HG02759 (cell line): ENCODE results near the gene CDK13.
"Not testable (repeated sequence)": the region's sequence is repeated elsewhere in the genome, so short reads cannot be mapped to it uniquely, and the experiment has no call there.

Experiments used
- ATAC-seq: cut with Tn5 transposase; IDR thresholded peaks from one replicate; pipeline ENCODE4 v1.9.1; 2021; ENCODE audit warnings: mild to moderate bottlenecking, moderate library complexity; ENCODE audit not compliant: unreplicated experiment

Gene CDK13

DNA sequence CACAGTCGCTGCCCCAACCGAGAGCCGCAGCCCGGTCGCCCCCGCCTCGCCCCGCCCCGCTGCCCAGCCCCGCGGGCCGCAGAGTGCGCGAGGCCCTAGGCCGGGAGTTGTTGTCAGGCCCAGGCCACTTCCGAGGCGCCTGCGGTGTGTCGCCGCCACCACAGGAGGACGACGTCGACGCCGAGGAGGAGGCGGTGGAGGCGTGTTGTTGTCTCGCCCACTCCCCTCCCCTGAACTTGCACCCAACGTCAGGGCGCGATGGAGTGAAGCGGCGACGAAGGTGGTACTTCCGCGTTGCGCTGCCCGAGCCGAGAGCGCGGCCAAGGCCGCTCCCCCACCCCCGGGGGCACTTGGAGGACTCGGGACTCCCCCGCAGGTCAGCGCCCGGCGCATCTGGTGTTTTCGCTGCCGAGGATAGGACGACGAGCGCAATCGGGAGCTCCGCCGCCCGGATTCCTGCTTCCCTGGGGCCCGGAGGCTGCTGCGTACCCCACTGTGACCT is at the start of gene CDK13:
Gene CDK13 (plus strand): TSS at position 286 of the 502 bp plus-strand sequence. CDS start 386 bp downstream, outside the sequence.
- ATAC-seq, result peak; percentile 41

DNA sequence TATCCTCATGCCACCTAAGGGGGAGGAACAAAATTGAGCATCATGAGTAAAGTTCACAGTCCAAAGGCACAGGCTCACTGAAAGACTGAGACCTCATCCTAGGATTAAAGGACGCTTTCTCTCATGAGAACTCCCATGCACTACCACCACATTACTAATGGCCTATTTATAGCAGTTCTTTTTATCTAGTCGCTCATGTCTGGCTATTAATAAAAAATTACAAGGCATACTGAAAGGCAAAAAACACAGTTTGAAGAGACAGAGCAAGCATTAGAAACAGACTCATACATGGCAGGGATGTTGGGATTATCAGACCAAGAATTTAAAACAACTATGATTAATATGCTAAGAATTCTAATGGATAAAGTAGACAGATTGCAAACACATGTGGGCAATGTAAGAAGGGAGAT is 46.0 kb upstream of the CDK13 start:
- ATAC-seq, result no peak

DNA sequence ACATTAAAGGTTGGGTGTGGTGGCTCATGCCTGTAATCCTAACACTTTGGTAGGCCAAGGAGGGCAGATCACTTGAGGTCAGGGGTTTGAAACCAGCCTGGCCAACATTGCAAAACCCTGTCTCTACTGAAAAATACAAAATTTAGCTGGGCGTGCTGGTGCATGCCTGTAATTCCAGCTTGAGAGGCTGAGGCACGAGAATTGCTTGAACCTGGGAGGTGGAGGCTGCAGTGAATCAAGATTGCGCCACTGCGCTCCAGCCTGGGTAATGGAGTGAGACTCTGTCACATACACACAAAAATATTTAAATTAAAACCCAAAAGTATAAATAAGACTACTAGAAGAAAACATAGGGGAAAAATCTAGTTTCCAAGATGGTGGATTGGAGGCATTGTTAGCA is 41.9 kb upstream of the CDK13 start:
- ATAC-seq, result no peak

DNA sequence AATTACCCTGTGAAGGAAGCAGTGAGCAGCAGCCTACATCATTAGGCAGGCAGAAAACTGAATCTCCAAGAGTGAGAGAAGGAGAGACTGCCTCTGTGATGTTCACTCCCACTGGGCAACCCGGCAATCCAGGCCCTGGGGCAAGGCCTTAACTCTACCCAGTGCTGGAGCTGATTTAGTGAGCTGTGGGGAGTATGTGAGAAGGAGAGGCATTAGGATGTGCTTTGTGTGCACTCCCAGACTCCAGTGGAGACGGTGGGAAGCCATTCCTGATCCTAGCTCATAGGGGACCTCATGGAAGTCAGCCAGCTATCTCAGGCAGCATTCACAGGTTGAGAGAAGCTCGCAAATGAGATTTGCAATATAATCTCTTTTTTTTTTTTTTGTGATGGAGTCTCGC is 41.1 kb upstream of the CDK13 start:
- no peak for ATAC-seq

DNA sequence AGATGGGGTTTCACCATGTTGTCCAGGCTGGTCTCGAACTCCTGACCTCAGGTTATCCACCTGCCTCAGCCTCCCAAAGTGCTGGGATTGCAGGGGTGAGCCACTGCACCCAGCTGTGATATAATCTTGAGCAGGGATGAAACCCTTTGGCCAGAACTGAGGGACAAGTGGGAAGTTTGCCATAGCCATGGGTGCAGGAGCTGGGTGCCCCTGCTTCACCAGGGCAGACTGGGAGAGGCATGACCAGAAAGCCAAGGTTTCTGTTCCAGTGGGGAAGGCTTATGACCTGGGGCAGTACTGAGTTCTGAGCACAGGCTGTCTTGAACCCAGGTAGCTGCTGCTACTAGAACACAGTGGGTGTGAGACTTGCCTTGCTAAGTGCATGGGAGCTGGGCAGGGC is 40.5 kb upstream of the CDK13 start:
- ATAC-seq, result no peak

DNA sequence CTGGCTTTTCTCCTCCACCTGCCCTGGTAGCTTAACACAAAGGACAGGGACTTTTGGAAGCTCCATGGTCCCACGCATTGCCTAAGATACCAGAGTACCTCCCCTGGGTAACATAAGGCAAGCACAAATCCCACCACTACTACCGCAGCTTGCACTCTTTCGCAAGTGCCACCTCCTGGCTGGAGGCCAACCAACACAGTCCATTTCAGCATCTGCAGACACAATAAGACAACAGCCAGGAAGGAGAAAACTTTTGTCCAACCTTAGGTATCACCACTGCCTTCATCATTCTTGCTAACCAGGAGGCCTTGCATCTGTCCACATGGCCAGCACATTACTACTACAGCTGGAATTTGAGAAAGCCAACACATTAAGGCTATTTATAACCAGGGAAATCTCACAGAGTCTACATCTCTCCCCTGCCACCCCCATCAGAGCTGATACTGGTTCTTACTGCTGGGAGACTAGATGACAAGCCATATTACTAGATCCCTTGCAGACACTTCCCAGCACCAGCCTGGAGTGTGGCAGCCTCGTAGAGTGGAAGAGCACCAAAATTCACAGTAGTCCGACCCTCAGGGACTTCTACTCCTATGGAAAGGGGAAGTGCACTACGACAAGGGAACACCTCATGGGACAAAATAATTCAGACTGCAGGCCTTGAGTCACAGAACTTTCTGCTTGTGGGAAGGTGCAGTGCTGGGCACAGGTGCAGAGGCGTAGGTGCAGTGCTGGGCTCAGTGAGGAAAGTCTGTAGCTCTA is 39.8 kb upstream of the CDK13 start:
- no peak for ATAC-seq

DNA sequence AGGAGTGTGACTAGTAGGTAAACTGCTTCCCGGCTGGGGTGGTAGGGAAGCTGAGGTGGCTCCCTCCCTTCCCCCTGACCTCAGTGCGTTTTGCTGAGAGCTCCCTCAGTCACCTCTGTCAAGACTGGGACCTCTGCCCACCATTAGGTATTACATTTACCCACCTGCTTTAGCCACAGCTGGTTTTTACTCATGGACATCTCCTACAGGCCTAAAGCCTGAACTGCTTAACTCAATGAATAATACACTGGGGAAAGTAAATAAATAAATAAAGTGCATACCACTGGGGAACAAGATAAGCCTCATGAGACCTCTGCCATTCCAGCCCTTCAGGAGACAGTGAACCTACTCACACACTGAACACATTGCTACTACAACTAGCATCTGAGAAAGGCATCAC is 38.9 kb upstream of the CDK13 start:
- no peak for ATAC-seq

DNA sequence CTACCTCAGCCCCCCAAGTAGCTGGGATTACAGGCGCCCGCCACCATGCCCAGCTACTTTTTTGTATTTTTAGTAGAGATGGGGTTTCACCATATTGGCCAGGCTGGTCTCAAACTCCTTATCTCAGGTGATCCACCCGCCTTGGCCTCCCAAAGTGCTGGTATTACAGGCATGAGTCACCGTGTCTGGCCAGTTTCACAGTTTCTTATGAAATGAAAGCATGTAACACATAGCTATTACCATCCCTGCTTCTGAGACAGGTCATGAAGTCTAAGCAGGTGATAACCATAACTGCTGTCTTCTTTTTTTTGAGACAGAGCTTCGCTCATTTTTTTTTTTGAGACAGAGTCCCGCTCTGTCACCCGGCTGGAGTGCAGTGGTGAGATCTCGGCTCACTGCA is 34.2 kb upstream of the CDK13 start:
- not testable (repeated sequence) for ATAC-seq

DNA sequence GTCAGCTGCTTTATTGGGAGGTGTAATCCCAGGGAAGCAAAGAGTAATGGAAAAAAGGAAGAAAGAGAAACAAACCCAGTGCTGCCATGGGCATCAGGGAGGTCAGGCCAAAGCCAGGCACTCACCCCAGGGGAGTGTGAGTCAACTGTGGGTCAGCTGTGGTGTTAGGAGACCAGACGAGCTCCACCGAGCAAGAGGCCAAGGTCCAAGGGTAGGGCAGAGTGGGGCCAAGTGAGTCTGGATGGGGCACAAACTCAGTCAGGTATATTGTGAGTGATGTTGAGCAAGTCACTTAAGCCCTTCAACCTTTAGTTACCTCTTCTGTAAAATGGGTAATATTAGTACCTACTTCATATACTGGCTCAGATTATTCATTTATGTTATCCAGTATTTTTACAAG is 30.4 kb upstream of the CDK13 start:
- no peak for ATAC-seq

DNA sequence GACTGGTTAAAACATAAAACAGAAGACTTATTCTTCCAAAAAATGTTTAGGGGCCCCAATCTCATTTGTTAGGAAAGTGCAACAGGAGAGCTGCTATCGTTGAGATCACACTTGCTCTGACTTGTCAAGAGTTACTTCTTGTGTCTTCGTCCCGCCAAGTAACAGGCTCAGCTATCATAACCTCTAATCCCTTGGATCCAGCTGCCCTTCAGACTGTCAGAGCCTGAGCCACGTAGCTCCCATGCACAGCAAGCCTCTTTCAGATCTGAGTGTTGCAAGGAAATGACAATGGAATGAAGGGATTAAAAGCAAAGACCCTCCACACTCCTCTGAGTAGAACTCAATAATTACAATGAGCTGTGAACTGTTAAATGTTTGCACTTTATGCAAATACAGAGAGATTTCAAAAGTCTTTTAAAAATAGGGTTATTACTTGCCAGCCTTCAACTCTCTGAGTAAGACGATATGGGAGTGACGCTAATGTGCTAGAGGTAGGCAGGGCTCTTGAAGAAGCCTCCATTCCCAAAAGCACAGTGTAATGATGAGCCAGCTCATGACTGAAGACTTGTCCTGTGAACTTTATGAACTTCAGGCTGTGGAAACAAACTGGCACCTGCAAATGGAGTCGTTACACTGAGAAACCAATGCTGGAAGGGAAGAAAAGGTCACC is 28.4 kb upstream of the CDK13 start:
- no peak for ATAC-seq

DNA sequence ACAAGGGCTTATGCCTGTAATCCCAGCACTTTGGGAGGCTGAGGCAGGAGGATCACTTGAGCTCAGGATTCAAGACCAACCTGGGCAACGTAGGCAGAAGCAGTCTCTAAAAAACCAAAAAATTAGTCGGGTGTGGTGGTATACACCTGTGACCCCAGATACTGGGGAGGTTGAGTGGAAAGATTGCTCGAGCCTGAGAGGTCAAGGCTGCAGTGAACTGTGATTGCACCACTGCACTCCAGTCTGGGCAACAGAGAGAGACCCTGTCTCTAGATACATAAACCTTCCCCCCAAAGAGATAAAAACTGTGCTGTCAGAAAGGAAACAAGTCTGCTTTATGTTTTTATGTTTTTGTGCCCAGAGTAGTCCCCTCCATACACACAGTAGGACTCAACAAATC is 27.5 kb upstream of the CDK13 start:
- no peak for ATAC-seq

DNA sequence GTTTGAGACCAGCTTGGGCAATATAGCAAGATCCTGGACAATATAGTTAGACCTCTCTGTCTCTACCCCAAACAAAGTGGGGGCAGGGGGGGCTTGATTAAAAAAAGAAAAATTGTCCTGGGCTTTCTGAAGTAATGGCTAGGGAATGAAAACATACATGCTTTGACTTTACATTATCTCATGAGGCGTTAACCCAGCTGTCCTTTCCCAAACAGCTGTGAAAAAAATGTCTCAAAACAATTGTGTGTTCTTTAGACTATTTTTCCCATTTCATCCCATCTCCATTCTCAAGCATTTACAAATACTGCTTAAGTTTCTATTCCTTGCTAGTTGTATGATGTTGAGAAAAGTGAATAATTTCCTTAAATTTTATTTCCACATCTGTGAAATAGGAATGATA is 27.0 kb upstream of the CDK13 start:
- ATAC-seq, result no peak

DNA sequence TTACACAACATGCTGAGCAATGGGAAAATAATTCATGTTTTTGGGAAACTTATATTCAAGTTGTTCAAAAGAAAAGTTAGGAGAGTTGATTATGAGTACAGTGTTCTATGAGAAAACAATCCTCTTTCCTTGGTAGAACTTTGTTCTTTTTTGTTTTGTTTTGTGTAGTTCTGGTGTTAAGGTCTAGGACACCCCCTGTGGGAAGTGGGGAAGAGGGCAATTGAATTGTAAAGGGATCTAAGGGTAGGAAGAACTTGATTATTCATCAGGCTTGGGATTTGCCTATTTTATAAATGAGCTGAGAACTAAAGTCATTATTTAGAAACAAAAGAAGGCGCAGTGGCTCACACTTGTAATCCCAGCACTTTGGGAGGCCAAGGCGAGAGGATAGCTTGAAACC is 25.9 kb upstream of the CDK13 start:
- no peak for ATAC-seq

DNA sequence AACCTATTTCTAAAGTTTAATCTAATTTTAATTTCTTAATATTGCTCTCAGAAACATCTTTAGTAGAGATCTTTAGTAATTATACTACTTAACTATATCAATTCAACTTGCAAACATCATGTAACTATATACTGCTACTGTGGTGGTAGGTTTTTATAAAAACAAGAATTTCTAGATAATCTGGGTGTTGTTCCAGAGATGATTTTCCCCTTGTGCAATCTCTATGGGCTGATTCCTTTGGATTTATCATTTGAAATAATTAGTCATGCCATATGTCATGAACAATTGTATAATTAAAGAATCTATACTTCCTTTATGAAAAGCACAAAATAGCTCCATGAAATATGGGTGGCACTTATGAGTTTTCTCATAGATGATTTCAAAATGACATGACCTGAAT is 23.9 kb upstream of the CDK13 start:
- ATAC-seq, result no peak

DNA sequence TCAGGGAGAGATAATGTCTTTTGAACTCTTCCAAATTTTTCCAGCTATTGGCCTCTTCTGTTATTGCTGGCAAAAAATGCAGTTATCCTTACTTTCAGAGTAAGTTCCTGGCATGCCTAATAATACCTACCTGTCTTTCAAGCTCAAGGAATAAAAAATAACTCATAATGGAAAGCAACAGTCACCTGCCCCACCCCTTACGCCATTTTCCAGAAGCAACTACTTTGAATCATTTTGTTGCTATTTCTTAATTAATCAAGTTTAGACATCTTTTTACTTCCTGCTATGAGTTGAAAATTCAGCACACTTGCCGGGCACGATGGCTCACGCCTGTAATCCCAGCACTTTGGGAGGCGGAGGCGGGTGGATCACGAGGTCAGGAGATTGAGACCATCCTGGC is 23.0 kb upstream of the CDK13 start:
- ATAC-seq, result no peak

DNA sequence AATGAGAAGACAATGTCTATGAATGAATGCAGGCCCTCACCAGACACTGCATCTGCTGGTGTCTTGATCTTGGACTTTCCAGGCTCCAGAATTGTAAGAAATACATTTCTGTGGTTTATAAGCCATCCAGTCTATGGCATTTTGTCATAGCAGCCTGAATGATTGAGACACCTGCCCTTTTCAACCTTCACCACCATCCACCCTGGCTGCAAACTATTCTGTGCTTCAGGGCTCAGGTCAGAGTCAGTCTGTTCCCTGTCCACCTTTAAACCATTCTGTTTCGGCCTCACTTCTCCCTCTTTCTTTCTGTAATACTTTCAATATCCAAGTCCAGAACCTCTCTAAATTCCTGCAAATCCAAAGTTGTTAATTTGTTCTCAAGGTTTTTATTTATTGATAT is 15.9 kb upstream of the CDK13 start:
- ATAC-seq, result no peak

DNA sequence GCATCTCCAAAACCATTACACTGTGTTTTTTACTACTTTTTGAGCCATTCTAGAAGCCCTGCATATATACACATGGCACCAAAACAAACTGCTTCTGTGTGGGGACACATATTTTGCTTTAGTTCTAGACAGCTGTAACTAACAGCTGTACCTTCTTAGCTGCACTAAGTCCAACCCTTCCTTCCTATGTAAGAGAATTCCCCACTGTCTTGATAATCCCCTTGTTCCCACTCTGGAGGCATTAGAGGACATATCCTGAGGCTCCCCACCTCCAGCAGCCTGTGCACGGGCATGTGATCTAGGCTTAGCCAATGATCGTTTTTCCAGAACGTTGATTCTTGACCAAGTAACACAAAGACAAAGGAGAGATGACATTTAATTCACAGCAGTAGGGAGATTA is 13.3 kb upstream of the CDK13 start:
- ATAC-seq, result no peak

DNA sequence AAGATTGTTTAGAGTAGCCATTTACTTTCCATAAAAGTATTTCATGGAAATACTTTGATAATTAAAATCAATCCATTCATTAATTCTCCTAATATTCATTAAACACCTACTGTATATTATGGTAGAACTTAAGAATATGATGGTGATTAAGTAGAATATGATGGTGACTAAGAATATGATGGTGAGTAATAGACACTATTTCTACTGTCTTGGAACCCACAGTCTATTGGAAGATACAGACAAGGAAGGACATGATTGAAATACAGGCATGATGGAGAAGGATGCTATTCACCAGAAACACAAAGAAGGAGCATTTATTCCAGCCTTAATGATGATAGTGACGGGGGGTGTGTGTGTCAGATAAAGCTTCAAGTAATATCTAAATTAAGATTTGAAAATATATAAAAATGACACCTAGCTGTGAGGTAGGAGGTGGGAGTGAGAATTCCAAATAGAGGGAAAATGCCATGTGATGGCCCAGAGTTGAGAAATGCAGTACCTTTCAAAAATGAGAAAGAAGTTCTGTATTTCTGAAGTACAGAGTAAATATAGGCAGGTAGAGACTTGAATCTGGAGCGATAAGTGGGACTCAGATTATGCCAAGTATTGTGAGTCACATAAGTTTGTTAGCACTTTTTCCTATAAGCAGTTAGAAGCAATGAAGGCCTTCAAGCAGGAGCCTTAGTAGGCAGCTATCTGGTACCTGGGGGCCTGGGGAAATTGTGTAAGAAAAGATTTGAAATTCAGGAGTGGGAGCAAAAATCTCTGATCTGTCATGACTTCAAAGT is 12.5 kb upstream of the CDK13 start:
- ATAC-seq, result no peak

DNA sequence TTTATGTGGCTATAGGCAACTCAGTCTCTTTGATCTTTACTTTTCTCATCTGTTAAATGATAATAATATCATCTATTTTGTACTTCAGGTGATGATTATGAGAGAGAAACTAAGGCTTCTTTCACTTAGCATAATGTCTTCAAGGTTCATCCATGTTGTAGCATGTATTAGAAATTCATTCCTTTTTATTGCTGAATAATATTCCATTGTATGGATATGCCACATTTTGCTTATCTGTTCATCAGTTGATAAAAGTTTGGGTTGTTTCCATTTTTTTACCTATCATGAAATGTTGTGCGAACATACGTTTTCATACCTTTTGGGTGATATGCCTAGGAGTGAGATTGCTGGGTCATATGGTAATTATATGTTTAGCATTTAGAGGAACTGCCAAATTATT is 7.2 kb upstream of the CDK13 start:
- ATAC-seq, result no peak

DNA sequence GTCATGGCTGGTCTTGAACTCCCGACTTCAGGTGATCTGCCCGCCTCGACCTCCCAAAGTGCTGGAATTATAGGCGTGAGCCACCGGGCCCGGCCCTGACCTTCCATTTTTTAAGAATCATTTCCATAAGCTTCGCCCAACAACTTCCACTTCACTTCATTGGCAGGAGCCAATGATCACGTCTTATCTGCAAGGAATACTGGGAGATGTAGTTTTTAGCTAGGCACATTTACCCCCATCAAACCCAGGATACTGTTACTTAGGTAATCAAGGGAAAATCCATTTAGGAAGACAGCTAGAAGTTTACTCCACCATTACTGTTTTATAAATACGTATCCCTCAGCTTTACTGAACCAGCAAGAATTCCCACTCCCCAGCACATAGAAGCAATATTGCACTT is 3.4 kb upstream of the CDK13 start:
- ATAC-seq, result no peak

DNA sequence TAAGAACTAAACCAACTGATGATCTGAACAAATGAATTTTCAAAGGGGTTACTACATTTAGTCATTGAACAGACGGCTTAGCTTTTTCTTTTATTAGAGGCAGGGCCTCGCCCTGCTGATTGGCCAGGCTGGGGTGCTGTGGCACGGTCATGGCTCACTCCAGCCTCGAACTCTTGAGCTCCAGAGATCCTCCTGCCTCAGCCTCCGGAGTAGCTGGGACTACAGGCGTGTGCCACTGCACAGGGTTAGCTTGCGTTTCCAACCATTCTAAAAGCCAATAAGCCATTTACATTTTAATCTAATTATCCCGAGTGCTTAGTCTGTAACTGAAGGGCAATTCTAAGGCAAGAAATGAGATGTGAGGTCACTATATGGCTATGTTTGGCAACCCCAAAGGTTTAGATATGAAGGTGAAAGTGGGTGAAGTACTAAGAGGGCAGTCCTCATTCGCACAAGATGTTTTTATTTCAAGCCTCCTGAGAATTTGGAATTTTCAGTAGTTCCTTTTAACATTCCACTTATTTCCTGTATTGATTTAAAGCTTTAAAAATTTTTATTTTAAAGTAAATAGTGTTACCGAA is 1.6 kb upstream of the CDK13 start:
- ATAC-seq, result no peak
